HG03064 (cell line): ENCODE measurements around the gene MCIDAS.

Experiments used
- ATAC-seq: cut with Tn5 transposase; IDR thresholded peaks from one replicate; pipeline ENCODE4 v1.9.1; 2021; ENCODE audit warnings: low read depth; ENCODE audit not compliant: unreplicated experiment

Gene MCIDAS

DNA sequence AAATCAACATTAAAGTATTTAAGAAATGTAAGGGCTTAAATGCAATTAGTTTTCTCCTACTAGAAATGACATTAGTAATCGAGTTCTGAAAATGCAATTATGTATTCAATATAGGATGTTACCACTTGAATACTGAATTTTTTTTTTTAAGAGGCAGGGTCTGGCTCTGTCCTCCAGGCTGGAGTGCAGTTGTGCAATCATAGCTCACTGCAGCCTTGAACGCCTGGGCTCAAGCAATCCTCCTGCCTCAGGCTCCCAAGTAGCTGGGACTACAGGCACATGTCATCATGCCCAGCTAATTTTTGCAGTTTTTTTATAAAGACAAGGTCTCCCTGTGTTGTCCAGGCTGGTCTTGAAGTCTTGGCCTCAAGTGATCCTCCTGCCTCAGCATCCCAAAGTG lies 55.6 kb downstream of the MCIDAS start:
- ATAC-seq = no peak
